Measurements from ENCODE around the gene ZBTB20. TPM values are rescaled to one million over a fixed set of nuclear protein-coding genes. Genes with fewer than 3 reads are reported as not detected.

Gene ZBTB20
- polyA plus RNA-seq, 3 donors = 1.3 to 3.2 (median 2.0) TPM

DNA sequence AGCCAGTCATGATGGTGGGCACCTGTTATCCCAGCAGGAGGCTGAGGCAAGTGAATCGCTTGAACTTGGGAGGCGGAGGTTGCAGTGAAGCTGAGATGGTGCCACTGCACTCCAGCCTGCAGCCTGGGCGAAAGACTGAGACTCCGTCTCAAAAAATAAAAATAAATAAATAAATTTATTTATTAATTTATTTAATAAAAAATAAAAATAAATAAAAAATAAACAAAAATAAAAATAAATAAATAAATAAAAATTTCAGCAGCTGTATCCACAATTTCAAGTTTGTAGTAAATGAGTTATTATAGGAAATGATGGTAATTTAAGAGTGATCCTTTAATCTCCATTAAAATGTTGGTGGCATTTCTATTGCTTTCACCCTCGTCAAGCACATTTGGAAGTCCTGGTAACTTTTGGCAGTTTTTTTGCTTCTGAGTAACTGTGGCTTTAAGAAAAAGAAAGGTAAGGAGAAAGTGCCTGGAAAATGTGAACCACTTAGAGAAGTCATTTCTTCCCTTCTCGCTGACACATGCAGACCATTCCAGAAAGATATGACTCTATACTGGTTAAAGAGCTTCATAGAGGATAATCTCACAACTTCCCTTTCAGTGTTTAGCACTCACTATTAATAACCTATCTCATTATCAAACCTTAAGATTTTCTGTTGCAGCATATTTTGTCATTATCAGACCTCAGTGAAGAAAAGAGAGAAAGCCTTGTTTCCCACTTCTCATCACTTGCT is 556.6 kb downstream of the ZBTB20 start:
- 94% methylated on average over 3 of the region's 6 CpGs for WGBS (ENCODE audit: insufficient coverage)
- no peak for DNase-seq
- intact Hi-C loops (cut with micrococcal nuclease) = no loop called here
- peaks cover 0 to 3% (median 0%) of the 10 kb centered on the region in 7 donors for H3K9me3 Mint-ChIP-seq
- Histone ChIP-seq H3K4me1 (ENCODE audit: control insufficient read depth in 1 of 2, insufficient read depth in 2 of 2, low read length in 2 of 2) (no peaks in the 10 kb centered on the region), H3K9ac (ENCODE audit: insufficient read depth, low read length, poor library complexity, severe bottlenecking) (no peak overlapping the region), H3K27me3 (ENCODE audit: control insufficient read depth in 2 of 2, insufficient read depth in 2 of 2, low read length in 2 of 2) (no peaks in the 10 kb centered on the region), H3K79me2 (ENCODE audit: insufficient read depth, low read length) (no peaks in the 10 kb centered on the region), H3K27ac (ENCODE audit: low read depth in 1 of 2, low read length in 2 of 2) (no peak overlapping the region), H3K36me3 (replicated peaks in 1 of 2; ENCODE audit: control insufficient read depth in 1 of 2, insufficient read depth in 2 of 2, low read length in 2 of 2) (no peaks in the 10 kb centered on the region), H4K20me1 (ENCODE audit: insufficient read depth, low read length) (no peaks in the 10 kb centered on the region), H3K4me3 (replicated peaks in 1 of 3; ENCODE audit: low read depth in 2 of 3, low read length in 3 of 3) (no peak overlapping the region), H2AFZ (ENCODE audit: insufficient read depth, low read depth, low read length, poor library complexity, severe bottlenecking) (no peak overlapping the region), H3K9me3 (replicated peaks in 1 of 2; ENCODE audit: control insufficient read depth in 1 of 2, insufficient read depth in 1 of 2, low read length in 2 of 2) (no peaks in the 10 kb centered on the region), H3K4me2 (replicated peaks; ENCODE audit: extremely low read depth, low read length, poor library complexity, severe bottlenecking) (no peak overlapping the region)
- no peaks in the 10 kb centered on the region for H3K36me3 Mint-ChIP-seq
- H3K4me1 Mint-ChIP-seq = no peaks in the 10 kb centered on the region
- TF ChIP-seq, protein P1, sequence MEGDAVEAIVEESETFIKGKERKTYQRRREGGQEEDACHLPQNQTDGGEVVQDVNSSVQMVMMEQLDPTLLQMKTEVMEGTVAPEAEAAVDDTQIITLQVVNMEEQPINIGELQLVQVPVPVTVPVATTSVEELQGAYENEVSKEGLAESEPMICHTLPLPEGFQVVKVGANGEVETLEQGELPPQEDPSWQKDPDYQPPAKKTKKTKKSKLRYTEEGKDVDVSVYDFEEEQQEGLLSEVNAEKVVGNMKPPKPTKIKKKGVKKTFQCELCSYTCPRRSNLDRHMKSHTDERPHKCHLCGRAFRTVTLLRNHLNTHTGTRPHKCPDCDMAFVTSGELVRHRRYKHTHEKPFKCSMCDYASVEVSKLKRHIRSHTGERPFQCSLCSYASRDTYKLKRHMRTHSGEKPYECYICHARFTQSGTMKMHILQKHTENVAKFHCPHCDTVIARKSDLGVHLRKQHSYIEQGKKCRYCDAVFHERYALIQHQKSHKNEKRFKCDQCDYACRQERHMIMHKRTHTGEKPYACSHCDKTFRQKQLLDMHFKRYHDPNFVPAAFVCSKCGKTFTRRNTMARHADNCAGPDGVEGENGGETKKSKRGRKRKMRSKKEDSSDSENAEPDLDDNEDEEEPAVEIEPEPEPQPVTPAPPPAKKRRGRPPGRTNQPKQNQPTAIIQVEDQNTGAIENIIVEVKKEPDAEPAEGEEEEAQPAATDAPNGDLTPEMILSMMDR (IDR thresholded peaks at IDR 0.05) = no peak
- no peak overlapping the region for H3K4me3 Mint-ChIP-seq
- peaks cover 0 to 3% (median 1%) of the 10 kb centered on the region in 3 donors for H3K27me3 Mint-ChIP-seq (ENCODE audit: low read depth in 3 of 3)
- no peak overlapping the region for H3K27ac Mint-ChIP-seq

DNA sequence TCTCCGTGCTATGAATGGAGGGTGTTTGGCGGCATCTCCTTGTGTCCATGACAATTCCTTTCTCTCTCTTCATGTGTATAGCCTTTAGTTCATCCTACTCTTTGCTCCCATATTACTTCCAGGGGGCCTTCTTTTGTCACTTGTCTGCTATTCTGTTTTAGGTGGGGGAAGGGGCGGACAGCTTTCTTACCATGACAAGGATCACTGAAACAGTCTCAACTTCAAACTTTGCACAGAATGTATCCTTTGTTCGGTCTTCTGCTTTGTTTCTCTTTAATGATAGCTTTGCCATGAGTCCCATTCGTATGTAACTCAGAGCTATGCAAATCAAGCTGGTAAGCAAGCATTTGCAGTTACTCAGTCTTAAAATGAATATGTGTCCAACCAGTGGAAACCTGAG is 559.1 kb downstream of the ZBTB20 start:
- Mint-ChIP-seq H3K27ac (no peak overlapping the region), H3K4me1 (no peaks in the 10 kb centered on the region), H3K27me3 (ENCODE audit: low read depth in 3 of 3) (peaks cover 0 to 3% (median 0%) of the 10 kb centered on the region in 3 donors), H3K9me3 (peaks cover 0 to 3% (median 0%) of the 10 kb centered on the region in 7 donors), H3K36me3 (no peaks in the 10 kb centered on the region), H3K4me3 (no peak overlapping the region)
- H3K79me2 ChIP-seq (ENCODE audit: insufficient read depth, low read length) = no peaks in the 10 kb centered on the region
- no peak overlapping the region for H3K27ac ChIP-seq (ENCODE audit: low read depth in 1 of 2, low read length in 2 of 2)
- no peaks in the 10 kb centered on the region for H3K4me1 ChIP-seq (ENCODE audit: control insufficient read depth in 1 of 2, insufficient read depth in 2 of 2, low read length in 2 of 2)
- no peaks in the 10 kb centered on the region for H3K9me3 ChIP-seq (replicated peaks in 1 of 2; ENCODE audit: control insufficient read depth in 1 of 2, insufficient read depth in 1 of 2, low read length in 2 of 2)
- H4K20me1 ChIP-seq (ENCODE audit: insufficient read depth, low read length) = no peaks in the 10 kb centered on the region
- WGBS (ENCODE audit: insufficient coverage) = 100% methylated on average over 2 of the region's 5 CpGs
- H2AFZ ChIP-seq (ENCODE audit: insufficient read depth, low read depth, low read length, poor library complexity, severe bottlenecking) = no peak overlapping the region
- intact Hi-C loops (cut with micrococcal nuclease) = no loop called here
- no peak for DNase-seq
- H3K27me3 ChIP-seq (ENCODE audit: control insufficient read depth in 2 of 2, insufficient read depth in 2 of 2, low read length in 2 of 2) = no peaks in the 10 kb centered on the region
- TF ChIP-seq, protein P1 (IDR thresholded peaks at IDR 0.05) = no peak
- no peak overlapping the region for H3K4me2 ChIP-seq (replicated peaks; ENCODE audit: extremely low read depth, low read length, poor library complexity, severe bottlenecking)
- no peak overlapping the region for H3K9ac ChIP-seq (ENCODE audit: insufficient read depth, low read length, poor library complexity, severe bottlenecking)
- no peak overlapping the region for H3K4me3 ChIP-seq (replicated peaks in 1 of 3; ENCODE audit: low read depth in 2 of 3, low read length in 3 of 3)
- no peaks in the 10 kb centered on the region for H3K36me3 ChIP-seq (replicated peaks in 1 of 2; ENCODE audit: control insufficient read depth in 1 of 2, insufficient read depth in 2 of 2, low read length in 2 of 2)

Measured in CD14-positive monocyte (primary cell).